Osteocyte (in vitro differentiated cells): Measurements from ENCODE around the gene SLC16A10. TPM values are rescaled to one million over a fixed set of nuclear protein-coding genes. Genes with fewer than 3 reads are reported as not detected.

Experiments used
- DNase-seq: peaks from one replicate; pipeline ENCODE4 v3.0.0; 2021; ENCODE audit warnings: mixed read lengths; ENCODE audit not compliant: unreplicated experiment; ENCODE audit errors: extremely low spot score
- H3K27ac Mint-ChIP-seq: one replicate; pipeline ENCODE4 v1.8.0; 2021; ENCODE audit warnings: mild to moderate bottlenecking, mixed read lengths; ENCODE audit not compliant: unreplicated experiment
- H3K27me3 Mint-ChIP-seq: one replicate; pipeline ENCODE4 v1.8.0; 2021; ENCODE audit warnings: mixed read lengths; ENCODE audit not compliant: unreplicated experiment
- H3K36me3 Mint-ChIP-seq: one replicate; pipeline ENCODE4 v1.8.0; 2021; ENCODE audit warnings: mixed read lengths; ENCODE audit not compliant: unreplicated experiment
- H3K4me1 Mint-ChIP-seq: one replicate; pipeline ENCODE4 v1.8.0; 2021; ENCODE audit warnings: mixed read lengths; ENCODE audit not compliant: unreplicated experiment
- H3K4me3 Mint-ChIP-seq: one replicate; pipeline ENCODE4 v1.8.0; 2021; ENCODE audit warnings: mild to moderate bottlenecking, moderate library complexity, mixed read lengths; ENCODE audit not compliant: unreplicated experiment
- H3K9me3 Mint-ChIP-seq: one replicate; pipeline ENCODE4 v1.8.0; 2021; ENCODE audit warnings: mixed read lengths; ENCODE audit not compliant: unreplicated experiment
- CTCF ChIP-seq: fragments of 200-600 bp; sonication (generic); IDR thresholded peaks from 2 replicates; pipeline ENCODE4 v1.5.0; 2021; ENCODE audit warnings: antibody characterized with exemption, mild to moderate bottlenecking, moderate library complexity
- total RNA-seq: library from RNA; stranded (reverse); gene quantifications from 2 replicates; pipeline ENCODE4 v1.2.1, GENCODE V29; 2021

Gene SLC16A10
- total RNA-seq, 1 donor from 2014 or later: not detected

GRCh38 chr6:111096246-111096645, 8.9 kb downstream of the SLC16A10 start:
- no peak for TF ChIP-seq CTCF
- H3K27ac Mint-ChIP-seq: no peak overlapping the region
- H3K9me3 Mint-ChIP-seq: no peaks in the 10 kb centered on the region
- H3K4me1 Mint-ChIP-seq: no peaks in the 10 kb centered on the region
- no peaks in the 10 kb centered on the region for H3K36me3 Mint-ChIP-seq
- no peak overlapping the region for H3K4me3 Mint-ChIP-seq
- H3K27me3 Mint-ChIP-seq: peaks cover 64% of the 10 kb centered on the region
- DNase-seq: no peak

GRCh38 chr6:111098597-111098996, 11.3 kb downstream of the SLC16A10 start:
- peaks cover 45% of the 10 kb centered on the region for H3K27me3 Mint-ChIP-seq

GRCh38 chr6:111101987-111102386, 14.7 kb downstream of the SLC16A10 start:
- DNase-seq: no peak
- H3K9me3 Mint-ChIP-seq: no peaks in the 10 kb centered on the region
- TF ChIP-seq CTCF: no peak
- H3K27me3 Mint-ChIP-seq: peaks cover 39% of the 10 kb centered on the region
- H3K4me3 Mint-ChIP-seq: no peak overlapping the region
- H3K27ac Mint-ChIP-seq: no peak overlapping the region
- H3K36me3 Mint-ChIP-seq: no peaks in the 10 kb centered on the region
- no peaks in the 10 kb centered on the region for H3K4me1 Mint-ChIP-seq

More at GRCh38 chr6:111098597-111098996, 11.3 kb downstream of the SLC16A10 start:
- H3K36me3 Mint-ChIP-seq: no peaks in the 10 kb centered on the region
- no peak overlapping the region for H3K27ac Mint-ChIP-seq
- DNase-seq: no peak
- no peaks in the 10 kb centered on the region for H3K9me3 Mint-ChIP-seq
- H3K4me1 Mint-ChIP-seq: no peaks in the 10 kb centered on the region
- H3K4me3 Mint-ChIP-seq: no peak overlapping the region
- TF ChIP-seq CTCF: no peak

- no peaks in the 10 kb centered on the region for H3K4me1 Mint-ChIP-seq
- H3K36me3 Mint-ChIP-seq: no peaks in the 10 kb centered on the region
- no peak overlapping the region for H3K27ac Mint-ChIP-seq
- no peak overlapping the region for H3K4me3 Mint-ChIP-seq
- H3K27me3 Mint-ChIP-seq: peaks cover 38% of the 10 kb centered on the region
- no peaks in the 10 kb centered on the region for H3K9me3 Mint-ChIP-seq
- no peak for TF ChIP-seq CTCF
- DNase-seq: no peak
These were observed 18.3 kb downstream of the SLC16A10 start for GRCh38 chr6:111105578-111105977.

GRCh38 chr6:111107589-111107988, 20.3 kb downstream of the SLC16A10 start:
- peaks cover 44% of the 10 kb centered on the region for H3K27me3 Mint-ChIP-seq
- no peak overlapping the region for H3K4me3 Mint-ChIP-seq
- H3K27ac Mint-ChIP-seq: no peak overlapping the region
- H3K36me3 Mint-ChIP-seq: no peaks in the 10 kb centered on the region
- DNase-seq: no peak
- H3K9me3 Mint-ChIP-seq: no peaks in the 10 kb centered on the region
- no peaks in the 10 kb centered on the region for H3K4me1 Mint-ChIP-seq
- TF ChIP-seq CTCF: no peak
